ENCODE measurements around the gene HERPUD2. TPM values are rescaled to one million over a fixed set of nuclear protein-coding genes. Genes with fewer than 3 reads are reported as not detected.

HERPUD2 gene
- total and polyA plus RNA-seq, 2 donors (not counting 1 experiment from before 2014, with no cell fraction given), result 32.5 to 49.4 TPM

DNA sequence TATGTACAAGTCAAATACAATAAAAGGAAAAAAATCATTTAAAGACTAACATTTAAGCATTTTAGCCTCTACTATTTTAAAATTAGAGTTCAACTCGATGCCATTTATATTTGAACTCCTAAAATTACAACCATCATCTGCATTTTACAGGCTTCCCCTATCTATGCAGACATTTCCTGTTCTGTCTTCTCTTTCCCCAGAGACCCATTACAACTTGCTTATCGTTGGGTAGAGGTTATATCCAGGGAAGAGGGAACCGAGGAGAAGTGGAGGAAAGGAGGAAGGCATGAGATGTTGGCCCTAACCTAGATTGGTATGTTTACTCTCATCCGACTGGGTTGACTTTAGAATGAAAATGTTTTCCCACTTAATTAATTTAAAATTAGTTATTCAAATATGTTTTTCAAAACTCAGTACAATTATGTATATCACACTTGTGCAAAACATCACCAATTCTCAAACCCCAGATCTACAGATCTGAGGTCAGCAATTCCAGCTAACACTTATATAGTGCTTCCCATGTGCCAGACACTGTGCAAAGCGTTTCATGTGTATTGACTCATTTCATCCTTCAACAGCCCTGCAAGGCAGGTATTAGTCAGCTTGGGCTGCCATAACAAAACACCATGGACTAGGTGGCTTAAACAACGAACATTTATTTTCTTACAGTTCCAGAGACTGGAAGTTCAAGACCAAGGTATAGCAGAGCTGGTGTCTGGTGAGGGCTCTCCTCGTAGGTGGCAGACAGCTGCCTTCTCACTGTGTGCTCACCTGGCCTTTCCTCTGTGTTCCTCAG lies 27.3 kb upstream of the HERPUD2 start:
- Histone ChIP-seq H3K4me3 (replicated peaks in 1 of 4; ENCODE audit: control extremely low read depth in 1 of 4, insufficient read depth in 1 of 4, low read depth in 3 of 4, low read length in 4 of 4) (no peak overlapping the region), H3K36me3 (ENCODE audit: control insufficient read depth, insufficient read depth, low read length) (no peaks in the 10 kb centered on the region), H3K4me2 (ENCODE audit: extremely low read depth, insufficient read depth, low read length) (no peak overlapping the region), H3K4me1 (ENCODE audit: control insufficient read depth, extremely low read depth, insufficient read depth, low read length) (no peaks in the 10 kb centered on the region), H3K9me3 (ENCODE audit: control insufficient read depth, insufficient read depth, low read depth, low read length) (no peaks in the 10 kb centered on the region), H4K20me1 (ENCODE audit: control insufficient read depth, extremely low read depth, insufficient read depth, low read length) (no peaks in the 10 kb centered on the region), H3K79me2 (ENCODE audit: control insufficient read depth, insufficient read depth, low read length) (no peaks in the 10 kb centered on the region), H2AFZ (ENCODE audit: low read length) (no peak overlapping the region), H3K9ac (ENCODE audit: insufficient read depth, low read length) (no peak overlapping the region), H3K27ac (ENCODE audit: insufficient read depth, low read length) (no peak overlapping the region), H3K27me3 (ENCODE audit: control insufficient read depth, insufficient read depth, low read length) (no peaks in the 10 kb centered on the region)
- TF ChIP-seq, protein P1, sequence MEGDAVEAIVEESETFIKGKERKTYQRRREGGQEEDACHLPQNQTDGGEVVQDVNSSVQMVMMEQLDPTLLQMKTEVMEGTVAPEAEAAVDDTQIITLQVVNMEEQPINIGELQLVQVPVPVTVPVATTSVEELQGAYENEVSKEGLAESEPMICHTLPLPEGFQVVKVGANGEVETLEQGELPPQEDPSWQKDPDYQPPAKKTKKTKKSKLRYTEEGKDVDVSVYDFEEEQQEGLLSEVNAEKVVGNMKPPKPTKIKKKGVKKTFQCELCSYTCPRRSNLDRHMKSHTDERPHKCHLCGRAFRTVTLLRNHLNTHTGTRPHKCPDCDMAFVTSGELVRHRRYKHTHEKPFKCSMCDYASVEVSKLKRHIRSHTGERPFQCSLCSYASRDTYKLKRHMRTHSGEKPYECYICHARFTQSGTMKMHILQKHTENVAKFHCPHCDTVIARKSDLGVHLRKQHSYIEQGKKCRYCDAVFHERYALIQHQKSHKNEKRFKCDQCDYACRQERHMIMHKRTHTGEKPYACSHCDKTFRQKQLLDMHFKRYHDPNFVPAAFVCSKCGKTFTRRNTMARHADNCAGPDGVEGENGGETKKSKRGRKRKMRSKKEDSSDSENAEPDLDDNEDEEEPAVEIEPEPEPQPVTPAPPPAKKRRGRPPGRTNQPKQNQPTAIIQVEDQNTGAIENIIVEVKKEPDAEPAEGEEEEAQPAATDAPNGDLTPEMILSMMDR (conservative IDR thresholded peaks at IDR 0.05 in 1 of 2, IDR thresholded peaks at IDR 0.05 in 1 of 2; ENCODE audit: low read depth in 1 of 2, low read length in 2 of 2), result no peak
- TF ChIP-seq EZH2 (IDR thresholded peaks at IDR 0.05; ENCODE audit: low read length, missing control alignments), result no peak
- DNase-seq (ENCODE audit: low read depth in 2 of 2), result no peak

DNA sequence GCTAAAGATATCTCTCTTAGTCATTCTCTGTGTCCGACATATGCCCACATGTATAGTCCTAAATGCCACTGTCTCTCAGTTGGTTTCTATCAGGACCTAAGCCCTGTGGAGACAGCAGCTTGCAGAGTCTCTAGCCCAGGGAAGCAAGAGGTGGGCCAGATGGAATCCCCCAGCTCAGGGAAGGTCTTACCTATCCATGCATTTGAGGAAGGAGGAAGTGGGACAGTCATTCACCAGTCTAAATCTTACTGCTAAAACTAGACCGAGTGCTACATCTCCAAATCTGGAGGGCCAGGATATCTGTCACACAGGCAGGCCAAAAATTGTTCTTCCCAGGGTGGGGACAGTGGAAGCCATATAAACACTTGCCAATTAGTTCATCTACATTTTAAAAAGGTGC lies 26.4 kb upstream of the HERPUD2 start:
- Histone ChIP-seq H3K4me2 (ENCODE audit: extremely low read depth, insufficient read depth, low read length) (no peak overlapping the region), H3K36me3 (ENCODE audit: control insufficient read depth, insufficient read depth, low read length) (no peaks in the 10 kb centered on the region), H3K79me2 (ENCODE audit: control insufficient read depth, insufficient read depth, low read length) (no peaks in the 10 kb centered on the region), H3K9ac (ENCODE audit: insufficient read depth, low read length) (no peak overlapping the region), H3K27ac (ENCODE audit: insufficient read depth, low read length) (no peak overlapping the region), H2AFZ (ENCODE audit: low read length) (no peak overlapping the region), H3K9me3 (ENCODE audit: control insufficient read depth, insufficient read depth, low read depth, low read length) (no peaks in the 10 kb centered on the region), H3K4me3 (replicated peaks in 1 of 4; ENCODE audit: control extremely low read depth in 1 of 4, insufficient read depth in 1 of 4, low read depth in 3 of 4, low read length in 4 of 4) (no peak overlapping the region), H4K20me1 (ENCODE audit: control insufficient read depth, extremely low read depth, insufficient read depth, low read length) (no peaks in the 10 kb centered on the region), H3K27me3 (ENCODE audit: control insufficient read depth, insufficient read depth, low read length) (no peaks in the 10 kb centered on the region), H3K4me1 (ENCODE audit: control insufficient read depth, extremely low read depth, insufficient read depth, low read length) (no peaks in the 10 kb centered on the region)
- DNase-seq (ENCODE audit: low read depth in 2 of 2), result no peak
- no peak for TF ChIP-seq EZH2 (IDR thresholded peaks at IDR 0.05; ENCODE audit: low read length, missing control alignments)
- TF ChIP-seq, protein P1 (conservative IDR thresholded peaks at IDR 0.05 in 1 of 2, IDR thresholded peaks at IDR 0.05 in 1 of 2; ENCODE audit: low read depth in 1 of 2, low read length in 2 of 2), result no peak

DNA sequence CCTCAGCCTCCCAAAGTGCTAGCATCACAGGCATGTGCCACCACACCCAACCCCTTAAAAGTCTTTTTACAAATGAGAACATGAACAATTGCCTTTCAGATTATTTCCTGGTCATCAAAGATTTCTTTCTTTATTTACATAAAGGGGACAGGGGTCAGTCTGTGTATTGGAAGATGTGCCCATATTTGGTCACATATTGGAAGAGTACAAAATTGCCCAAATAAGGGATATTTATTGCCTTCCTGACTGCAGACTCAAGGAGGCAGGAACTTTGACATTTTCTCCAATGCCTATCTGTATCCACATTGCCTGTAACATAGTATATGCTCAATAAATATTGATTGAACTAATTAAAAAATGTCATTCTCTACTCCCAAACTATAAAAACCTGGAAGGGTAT lies 25.9 kb upstream of the HERPUD2 start:
- no peaks in the 10 kb centered on the region for H3K27me3 ChIP-seq (ENCODE audit: control insufficient read depth, insufficient read depth, low read length)
- H3K9ac ChIP-seq (ENCODE audit: insufficient read depth, low read length), result no peak overlapping the region
- H3K4me3 ChIP-seq (replicated peaks in 1 of 4; ENCODE audit: control extremely low read depth in 1 of 4, insufficient read depth in 1 of 4, low read depth in 3 of 4, low read length in 4 of 4), result no peak overlapping the region
- H2AFZ ChIP-seq (ENCODE audit: low read length), result no peak overlapping the region
- H3K27ac ChIP-seq (ENCODE audit: insufficient read depth, low read length), result no peak overlapping the region
- no peaks in the 10 kb centered on the region for H4K20me1 ChIP-seq (ENCODE audit: control insufficient read depth, extremely low read depth, insufficient read depth, low read length)
- no peak for TF ChIP-seq EZH2 (IDR thresholded peaks at IDR 0.05; ENCODE audit: low read length, missing control alignments)
- TF ChIP-seq, protein P1 (conservative IDR thresholded peaks at IDR 0.05 in 1 of 2, IDR thresholded peaks at IDR 0.05 in 1 of 2; ENCODE audit: low read depth in 1 of 2, low read length in 2 of 2), result no peak
- H3K4me1 ChIP-seq (ENCODE audit: control insufficient read depth, extremely low read depth, insufficient read depth, low read length), result no peaks in the 10 kb centered on the region
- H3K9me3 ChIP-seq (ENCODE audit: control insufficient read depth, insufficient read depth, low read depth, low read length), result no peaks in the 10 kb centered on the region
- DNase-seq (ENCODE audit: low read depth in 2 of 2), result no peak
- no peak overlapping the region for H3K4me2 ChIP-seq (ENCODE audit: extremely low read depth, insufficient read depth, low read length)
- H3K36me3 ChIP-seq (ENCODE audit: control insufficient read depth, insufficient read depth, low read length), result no peaks in the 10 kb centered on the region
- no peaks in the 10 kb centered on the region for H3K79me2 ChIP-seq (ENCODE audit: control insufficient read depth, insufficient read depth, low read length)
